SKM-1 treated with dmso at 0.1 percent for 144 hours (cell line): ENCODE measurements around the gene CLEC20A.
"Not testable (repeated sequence)": the region's sequence is repeated elsewhere in the genome, so short reads cannot be mapped to it uniquely, and the experiment has no call there.

Experiments used
- DNase-seq: peaks from one replicate; lab custom pipeline; 2025; ENCODE audit not compliant: unreplicated experiment; lab: John Stamatoyannopoulos, UW

Gene CLEC20A

GRCh38 chr1:178529364-178530036 lies 32.7 kb upstream of the CLEC20A start:
- no peak for DNase-seq

- no peak for DNase-seq
These were observed 32.2 kb upstream of the CLEC20A start for GRCh38 chr1:178528953-178529335.

GRCh38 chr1:178528228-178528952 lies 31.6 kb upstream of the CLEC20A start:
- DNase-seq, result no peak

GRCh38 chr1:178527117-178527516 lies 30.4 kb upstream of the CLEC20A start:
- no peak for DNase-seq

- no peak for DNase-seq
These were observed 24.5 kb upstream of the CLEC20A start for GRCh38 chr1:178521241-178521640.

- no peak for DNase-seq
These were observed 24.0 kb upstream of the CLEC20A start for GRCh38 chr1:178520803-178521202.

- no peak for DNase-seq
These were observed 22.1 kb upstream of the CLEC20A start for GRCh38 chr1:178518894-178519293.

GRCh38 chr1:178516110-178516509 lies 19.3 kb upstream of the CLEC20A start:
- DNase-seq, result no peak

- DNase-seq, result no peak
These were observed 16.7 kb upstream of the CLEC20A start for GRCh38 chr1:178513278-178513983.

- no peak for DNase-seq
These were observed 16.0 kb upstream of the CLEC20A start, which contains the start of gene TEX35 for GRCh38 chr1:178512566-178513277. Gene TEX35 (plus strand): TSS chr1:178513109. CDS start chr1:178513189, 80 bp downstream.

GRCh38 chr1:178510155-178510554 lies 13.4 kb upstream of the CLEC20A start:
- no peak for DNase-seq

GRCh38 chr1:178509414-178510007 lies 12.7 kb upstream of the CLEC20A start:
- DNase-seq, result no peak

GRCh38 chr1:178506669-178507068 lies 9.9 kb upstream of the CLEC20A start:
- DNase-seq, result no peak

- DNase-seq, result no peak
These were observed 9.4 kb upstream of the CLEC20A start for GRCh38 chr1:178506177-178506576.

GRCh38 chr1:178504286-178504685 lies 7.5 kb upstream of the CLEC20A start:
- no peak for DNase-seq

GRCh38 chr1:178503849-178504248 lies 7.1 kb upstream of the CLEC20A start:
- DNase-seq, result no peak

GRCh38 chr1:178503316-178503715 lies 6.6 kb upstream of the CLEC20A start:
- DNase-seq, result not testable (repeated sequence)

GRCh38 chr1:178502856-178503255 lies 6.1 kb upstream of the CLEC20A start:
- no peak for DNase-seq

- no peak for DNase-seq
These were observed 5.6 kb upstream of the CLEC20A start for GRCh38 chr1:178502330-178502714.

GRCh38 chr1:178501705-178502329 lies 5.1 kb upstream of the CLEC20A start:
- peak; percentile 55 for DNase-seq
